Heart left ventricle (tissue), 16 donors: Measurements from ENCODE around the gene SLX4IP. TPM values are rescaled to one million over a fixed set of nuclear protein-coding genes. Genes with fewer than 3 reads are reported as not detected.

Experiments used
- ATAC-seq, 4 donors: fragments of 200-7000 bp; cut with Tn5 transposase; one replicate each; pipeline ENCODE4 v1.9.1; 2020 to 2022; ENCODE audit warnings: moderate library complexity in 4 of 4, mild to moderate bottlenecking in 3 of 4, moderate number of reproducible peaks in 1 of 4
- DNase-seq, 5 donors: peaks; one replicate each; pipeline ENCODE4 v3.0.0-alpha.2; 2020
- H3K27ac ChIP-seq, 12 donors: fragments of 200-600 bp; sonication (generic) in 4 of 12; one replicate each; pipeline versions ENCODE4 v1.5.0 to v1.8.0; 2016 to 2022; ENCODE audit warnings: mild to moderate bottlenecking in 2 of 12
- H3K27me3 ChIP-seq, 9 donors: fragments of 200-600 bp; sonication (generic) in 2 of 9; one replicate each; pipeline versions ENCODE4 v1.5.1 to v1.8.0; 2016 to 2022; ENCODE audit warnings: mild to moderate bottlenecking in 3 of 9
- H3K36me3 ChIP-seq, 9 donors: fragments of 200-600 bp; sonication (generic) in 2 of 9; one replicate each; pipeline versions ENCODE4 v1.5.0 to v1.8.0; 2018 to 2022; ENCODE audit warnings: mild to moderate bottlenecking in 2 of 9
- H3K4me1 ChIP-seq, 12 donors: fragments of 200-600 bp; sonication (generic) in 4 of 12; one replicate each; pipeline versions ENCODE4 v1.5.0 to v1.8.0; 2016 to 2022; ENCODE audit warnings: mild to moderate bottlenecking in 3 of 12
- H3K4me3 ChIP-seq, 12 donors: fragments of 200-600 bp; sonication (generic) in 4 of 12; one replicate each; pipeline versions ENCODE4 v1.5.0 to v1.8.0; 2017 to 2022; ENCODE audit warnings: mild to moderate bottlenecking in 9 of 12, moderate library complexity in 4 of 12
- H3K9me3 ChIP-seq, 12 donors: fragments of 200-600 bp; sonication (generic) in 4 of 12; one replicate each; pipeline versions ENCODE4 v1.5.0 to v1.8.0; 2016 to 2022; ENCODE audit warnings: mild to moderate bottlenecking in 1 of 12
- CTCF ChIP-seq, 12 donors: fragments of 200-600 bp; sonication (generic) in 4 of 12; IDR thresholded peaks; one replicate each; pipeline versions ENCODE4 v1.5.0 to v1.8.0; 2018 to 2022; ENCODE audit warnings: antibody characterized with exemption in 12 of 12, mild to moderate bottlenecking in 5 of 12
- POLR2A ChIP-seq, 2 donors: fragments of 450-650 bp; IDR thresholded peaks; one replicate each; pipeline ENCODE4 v1.6.1; 2017; ENCODE audit warnings: antibody characterized with exemption in 2 of 2, mild to moderate bottlenecking in 2 of 2, moderate library complexity in 2 of 2
- WGBS, 4 donors: extraction: QIAGEN DNeasy Blood & Tissue Kit in 2 of 4; methylation state at CpG; one replicate each; pipeline versions ENCODE4 v1.1.5 to v1.1.7; 2013 to 2018; 5-methylcytosine and 5-hydroxymethylcytosine counted together
- intact Hi-C, 10 donors: fragments of 100-400 bp; cut with DNase I; formaldehyde crosslinking; loops; one replicate each; pipeline versions ENCODE4 v1.11.1 to v1.14.2; 2022
- polyA plus RNA-seq, 2 donors: library from polyadenylated mRNA; stranded (reverse); fragments of 200-250 nt; gene quantifications; one replicate each; pipeline ENCODE4 v1.2.3, GENCODE V29; 2013
- total RNA-seq, 9 donors: library from RNA; depleted of rRNA in 2 of 9; stranded (reverse); fragments of >200 nt in 2 of 9; fragmentation: NEBNext Ultra II Directional in 3 of 9; extraction: Animal tissue kit (Norgen Biotek cat#: 25700) in 3 of 9; gene quantifications; one replicate each; pipeline versions ENCODE4 v1.1.0 to v1.2.4, GENCODE V29; 2016 to 2023
- donor health status: ischemic (EF 13 %, LVEDD 7.1; RV severe dilation, severe dysfunction).
- donor health status: healthy with polysubstance abuse.
- donor health status: DM: no; HTN: yes; CAD: no.
- donor health status: DM: no; HTN: no; CAD: no.
- donor health status: ischemic (EF 25% LVEDD 6.9; RV normal size, moderate dysfunction).
- donor health status: ischemic (EF 25% LVEDD 5.7; RV mildly dilated, moderate dysfunction).
- donor health status: healthy.
- donor health status: DM: yes; HTN: yes; CAD: no.
- donor health status: ischemic (EF 35%, LVEDD 5.7; RV mildly dilated, moderate dysfunction).
- donor health status: nonischemic (EF 11% LVEDD 7.7; RV severe dilation, severe dysfunction).
- donor health status: DM: yes; HTN: yes; CAD: no.
- donor health status: PGD.
- donor health status: ischemic (EF 29% LVEDD 5.4; RV normal size, mild dysfunction).
- donor health status: nonischemic (EF 23%, LVEDD 6.1; RV moderate dilation, normal function).

SLX4IP gene
- total and polyA plus RNA-seq, 11 donors: 1.1 to 4.3 (median 2.4) TPM

GRCh38 chr20:10436053-10436699 lies 1.1 kb downstream of the SLX4IP start:
- peaks cover 3 to 29% (median 20%) of the 10 kb centered on the region in 12 donors for H3K4me1 ChIP-seq

GRCh38 chr20:10438217-10438616 lies 3.1 kb downstream of the SLX4IP start:
- Histone ChIP-seq H3K27ac (no peak overlapping the region), H3K36me3 (no peaks in the 10 kb centered on the region), H3K27me3 (no peaks in the 10 kb centered on the region), H3K9me3 (no peaks in the 10 kb centered on the region), H3K4me1 (peaks cover 0 to 10% (median 4%) of the 10 kb centered on the region in 12 donors), H3K4me3 (no peak overlapping the region)
- intact Hi-C loops: no loop called here
- ATAC-seq (no peak), DNase-seq (no peak)
- 79 to 95% (median 83%) methylated on average over 4 of the region's 4 CpGs for WGBS, 4 donors
- TF ChIP-seq CTCF (IDR thresholded peaks at IDR 0.05) (no peak), POLR2A (IDR thresholded peaks at IDR 0.05) (no peak)

More at GRCh38 chr20:10436053-10436699, 1.1 kb downstream of the SLX4IP start:
- ATAC-seq (no peak), DNase-seq (no peak)
- Histone ChIP-seq H3K4me3 (peak overlapping the region in 1 of 12 donors; percentile 92), H3K9me3 (no peaks in the 10 kb centered on the region), H3K27ac (peak overlapping the region in 1 of 12 donors; percentile 98), H3K36me3 (no peaks in the 10 kb centered on the region), H3K27me3 (no peaks in the 10 kb centered on the region)
- TF ChIP-seq POLR2A (IDR thresholded peaks at IDR 0.05) (no peak), CTCF (IDR thresholded peaks at IDR 0.05) (no peak)
- 95 to 98% (median 97%) methylated on average over 20 of the region's 20 CpGs for WGBS, 4 donors
- intact Hi-C loops: no loop called here

- Histone ChIP-seq H3K4me1 (peaks cover 0 to 13% (median 0%) of the 10 kb centered on the region in 12 donors), H3K4me3 (no peak overlapping the region), H3K36me3 (no peaks in the 10 kb centered on the region), H3K27me3 (no peaks in the 10 kb centered on the region), H3K9me3 (no peaks in the 10 kb centered on the region), H3K27ac (no peak overlapping the region)
- no peak for ATAC-seq
- WGBS, 4 donors: 86 to 100% (median 92%) methylated on average over 2 of the region's 2 CpGs
- intact Hi-C loops: no loop called here
- no peak for TF ChIP-seq POLR2A (IDR thresholded peaks at IDR 0.05)
- TF ChIP-seq CTCF (IDR thresholded peaks at IDR 0.05): no peak
- no peak for DNase-seq
Observed at GRCh38 chr20:10443936-10444335, 8.8 kb downstream of the SLX4IP start.

- H3K36me3 ChIP-seq: no peaks in the 10 kb centered on the region
- ATAC-seq (no peak), DNase-seq (no peak)
- peaks cover 0 to 13% (median 0%) of the 10 kb centered on the region in 12 donors for H3K4me1 ChIP-seq
- H3K27me3 ChIP-seq: no peaks in the 10 kb centered on the region
- no peak overlapping the region for H3K4me3 ChIP-seq
- WGBS, 4 donors: 86 to 95% (median 94%) methylated on average over 4 of the region's 4 CpGs
- intact Hi-C loops: no loop called here
- no peaks in the 10 kb centered on the region for H3K9me3 ChIP-seq
- H3K27ac ChIP-seq: no peak overlapping the region
- TF ChIP-seq CTCF (IDR thresholded peaks at IDR 0.05): no peak
- no peak for TF ChIP-seq POLR2A (IDR thresholded peaks at IDR 0.05)
Observed at GRCh38 chr20:10445758-10446157, 10.7 kb downstream of the SLX4IP start.
